Measurements from ENCODE around the gene FGFRL1. TPM values are rescaled to one million over a fixed set of nuclear protein-coding genes. Genes with fewer than 3 reads are reported as not detected.

The FGFRL1 gene
- total and polyA plus RNA-seq, 2 experiments from 2014 or later = 10.8 to 58.7 TPM

GRCh38 chr4:988726-989721 lies 22.4 kb upstream of the FGFRL1 start:
- in situ Hi-C loops (cut with MboI) = no loop called here
- TF ChIP-seq EZH2 (IDR thresholded peaks at IDR 0.05; ENCODE audit: insufficient read depth, poor library complexity, severe bottlenecking) (no peak), EZH2phosphoT487 (IDR thresholded peaks at IDR 0.05; ENCODE audit: insufficient read depth, low read depth) (no peak)
- 94 to 95% methylated on average over 54 to 68 of the region's 69 CpGs for WGBS, 2 experiments (ENCODE audit: low coverage in 1 of 2, low lambda C conversion rate in 2 of 2, missing lambda C conversion rate in 2 of 2)

GRCh38 chr4:989722-990471 lies 21.5 kb upstream of the FGFRL1 start:
- Histone ChIP-seq H3K27ac (no peak overlapping the region), H3F3A (ENCODE audit: insufficient read depth) (0 out of 2 replicates have a peak, but pooled peaks cover 10% of the 10 kb centered on the region), H3K27me3 (replicated peaks; ENCODE audit: insufficient read depth) (no peaks in the 10 kb centered on the region), H3K4me1 (ENCODE audit: insufficient read depth) (peaks cover 15% of the 10 kb centered on the region), H3K4me3 (no peak overlapping the region), H3K79me2 (ENCODE audit: insufficient read depth) (no peaks in the 10 kb centered on the region), H3K36me3 (ENCODE audit: low read depth) (no peaks in the 10 kb centered on the region), H2AFZ (no peak overlapping the region), H3K9me2 (ENCODE audit: insufficient read depth) (no peaks in the 10 kb centered on the region), H4K20me1 (ENCODE audit: insufficient read depth) (no peaks in the 10 kb centered on the region), H3K4me2 (ENCODE audit: unreplicated experiment) (no peak overlapping the region), H3K9me3 (ENCODE audit: low read depth) (no peaks in the 10 kb centered on the region), H3K9ac (no peak overlapping the region)
- TF ChIP-seq EZH2 (IDR thresholded peaks at IDR 0.05; ENCODE audit: insufficient read depth, poor library complexity, severe bottlenecking) (no peak), EZH2phosphoT487 (IDR thresholded peaks at IDR 0.05; ENCODE audit: insufficient read depth, low read depth) (no peak)
- in situ Hi-C loops (cut with MboI) = no loop called here
- WGBS, 2 experiments (ENCODE audit: low coverage in 1 of 2, low lambda C conversion rate in 2 of 2, missing lambda C conversion rate in 2 of 2) = 95 to 97% methylated on average over 53 to 58 of the region's 58 CpGs
- DNase-seq = no peak

More at GRCh38 chr4:988726-989721, 22.4 kb upstream of the FGFRL1 start:
- Histone ChIP-seq H3K79me2 (ENCODE audit: insufficient read depth) (no peaks in the 10 kb centered on the region), H3K4me2 (ENCODE audit: unreplicated experiment) (no peak overlapping the region), H3K9ac (no peak overlapping the region), H3F3A (ENCODE audit: insufficient read depth) (0 out of 2 replicates have a peak, but pooled peaks cover 10% of the 10 kb centered on the region), H2AFZ (no peak overlapping the region), H3K36me3 (ENCODE audit: low read depth) (no peaks in the 10 kb centered on the region), H3K27me3 (replicated peaks; ENCODE audit: insufficient read depth) (no peaks in the 10 kb centered on the region), H3K9me2 (ENCODE audit: insufficient read depth) (no peaks in the 10 kb centered on the region), H3K9me3 (ENCODE audit: low read depth) (no peaks in the 10 kb centered on the region), H3K4me3 (no peak overlapping the region), H3K27ac (no peak overlapping the region), H3K4me1 (ENCODE audit: insufficient read depth) (peaks cover 17% of the 10 kb centered on the region), H4K20me1 (ENCODE audit: insufficient read depth) (no peaks in the 10 kb centered on the region)
- no peak for DNase-seq

- no peak for DNase-seq
- Histone ChIP-seq H3K9me3 (ENCODE audit: low read depth) (no peaks in the 10 kb centered on the region), H3K27me3 (replicated peaks; ENCODE audit: insufficient read depth) (no peaks in the 10 kb centered on the region), H3K4me2 (ENCODE audit: unreplicated experiment) (no peak overlapping the region), H4K20me1 (ENCODE audit: insufficient read depth) (no peaks in the 10 kb centered on the region), H3K27ac (no peak overlapping the region), H3K36me3 (ENCODE audit: low read depth) (no peaks in the 10 kb centered on the region), H3F3A (ENCODE audit: insufficient read depth) (0 out of 2 replicates have a peak, but pooled peaks cover 4% of the 10 kb centered on the region), H3K4me1 (ENCODE audit: insufficient read depth) (peaks cover 6% of the 10 kb centered on the region), H3K9ac (no peak overlapping the region), H2AFZ (no peak overlapping the region), H3K4me3 (no peak overlapping the region), H3K79me2 (ENCODE audit: insufficient read depth) (no peaks in the 10 kb centered on the region), H3K9me2 (ENCODE audit: insufficient read depth) (no peaks in the 10 kb centered on the region)
- TF ChIP-seq EZH2phosphoT487 (IDR thresholded peaks at IDR 0.05; ENCODE audit: insufficient read depth, low read depth) (no peak), EZH2 (IDR thresholded peaks at IDR 0.05; ENCODE audit: insufficient read depth, poor library complexity, severe bottlenecking) (no peak)
- in situ Hi-C loops (cut with MboI) = no loop called here
- WGBS, 2 experiments (ENCODE audit: low coverage in 1 of 2, low lambda C conversion rate in 2 of 2, missing lambda C conversion rate in 2 of 2) = 96% methylated on average over 19 to 26 of the region's 26 CpGs
Observed at GRCh38 chr4:990746-991367, 20.6 kb upstream of the FGFRL1 start.

All from GM23248 (cell line).